ENCODE measurements around the gene MTHFD1L. TPM values are rescaled to one million over a fixed set of nuclear protein-coding genes. Genes with fewer than 3 reads are reported as not detected.

The MTHFD1L gene
- total and polyA plus RNA-seq, 2 of the 4 experiments (the other 2 are of a cell fraction), result 43.5 to 53.2 TPM

DNA sequence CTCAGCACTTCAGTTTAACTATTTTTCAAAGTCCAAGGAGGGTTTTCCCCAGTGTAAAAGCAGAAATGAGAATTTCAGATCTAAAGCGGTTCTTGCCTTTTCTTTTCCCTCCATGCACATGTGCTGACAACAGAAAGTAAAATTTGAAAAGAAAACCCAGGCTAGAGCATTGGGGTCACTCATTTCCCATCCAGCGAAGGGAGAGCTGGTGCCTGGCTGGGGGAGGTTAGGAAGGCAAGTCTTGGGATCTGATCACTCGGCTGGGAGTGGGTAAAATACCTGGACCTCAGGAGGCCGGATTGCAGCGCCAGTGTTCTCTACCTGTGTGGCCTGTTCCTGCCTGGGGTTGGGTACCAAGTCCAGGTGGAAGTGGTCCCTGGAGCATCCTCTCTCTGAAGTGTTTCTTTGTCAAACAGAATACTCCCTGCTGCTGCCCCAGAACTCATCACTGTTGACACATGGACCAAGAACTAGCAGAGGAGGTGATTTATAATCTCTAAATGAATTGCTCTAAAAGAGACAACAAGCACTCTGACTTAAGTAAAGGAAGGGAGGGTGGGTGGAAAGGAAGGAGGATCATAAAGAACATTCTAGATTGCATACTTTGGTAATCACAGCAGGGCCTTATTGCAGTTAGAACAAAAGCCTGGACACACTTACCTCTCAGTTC is 136.0 kb downstream of the MTHFD1L start:
- H3K23ac ChIP-seq (ENCODE audit: low read depth, low read length), result 0 out of 2 replicates have a peak overlapping the region, but pooled peaks have one; percentile 12
- DNase-seq (no peak), ATAC-seq (ENCODE audit: low read depth) (no peak)
- no TSS peak for BruUV-seq (replicated peaks)
- peak overlapping the region; percentile 24; the same call in 1 of the 2 replicates for H2AK5ac ChIP-seq (ENCODE audit: low read depth, low read length)
- no peak overlapping the region; the same call in 1 of the 2 replicates for H4K91ac ChIP-seq (ENCODE audit: insufficient read depth, low read depth, low read length)
- H3K9me3 ChIP-seq (ENCODE audit: control insufficient read depth, insufficient read depth, low read length), result no peaks in the 10 kb centered on the region
- intact Hi-C loops (cut with micrococcal nuclease) (no loop called here), dilution Hi-C loops (cut with HindIII; ENCODE audit: low sequenced_read_pairs, unreplicated experiment) (no loop called here), in situ Hi-C loops (cut with MboI; ENCODE audit: low sequenced_read_pairs) (no loop called here)
- no peak overlapping the region for H2AFZ ChIP-seq (replicated peaks; ENCODE audit: low read length, poor library complexity)
- peaks cover 17 to 45% of the 10 kb centered on the region in 2 experiments for H3K79me1 ChIP-seq (ENCODE audit: low read depth in 1 of 2, low read length in 2 of 2)
- H3K14ac ChIP-seq (replicated peaks; ENCODE audit: low read depth, low read length), result no peak overlapping the region
- 0 out of 2 replicates have a peak overlapping the region, but pooled peaks have one; percentile 15 for H4K5ac ChIP-seq (ENCODE audit: low read depth, low read length)
- H3K4me1 ChIP-seq (ENCODE audit: control insufficient read depth, insufficient read depth, low read length), result peaks cover 28% of the 10 kb centered on the region
- H4K20me1 ChIP-seq (ENCODE audit: insufficient read depth, low read length), result no peaks in the 10 kb centered on the region
- no peak overlapping the region for H2BK20ac ChIP-seq (ENCODE audit: low read depth, low read length)
- no peak overlapping the region for H3K4ac ChIP-seq (ENCODE audit: low read depth, low read length)
- no peak overlapping the region for H3K18ac ChIP-seq (ENCODE audit: low read depth, low read length)
- no peak overlapping the region for H2BK120ac ChIP-seq (ENCODE audit: low read depth, low read length)
- no peak overlapping the region for H3K4me2 ChIP-seq (ENCODE audit: low read depth, low read length)
- no peak overlapping the region for H2BK5ac ChIP-seq (ENCODE audit: low read depth, low read length, poor library complexity, severe bottlenecking)
- H2AK9ac ChIP-seq (replicated peaks; ENCODE audit: low read depth, low read length, poor library complexity), result peak overlapping the region; percentile 16
- CTCF ChIA-PET, result interaction anchor here (0.9 to 1.6 kb wide), 2 partner anchors 13 to 323 kb away, joined by 3 to 5 read pairs; no protein-coding TSS in a partner anchor
- no peak overlapping the region for H3K4me3 ChIP-seq (ENCODE audit: insufficient read depth, low read depth, low read length)
- H3K56ac ChIP-seq (ENCODE audit: extremely low read depth, insufficient read depth, low read length), result no peak overlapping the region
- WGBS, 2 experiments (ENCODE audit: extremely low coverage in 2 of 2, insufficient read length in 1 of 2), result no CpG with 5 or more reads among the region's 5 CpGs
- H3K9ac ChIP-seq (ENCODE audit: low read depth, low read length), result no peak overlapping the region
- peaks cover 21% of the 10 kb centered on the region for H3K9me1 ChIP-seq (ENCODE audit: insufficient read depth, low read length)
- POLR2A ChIA-PET (ENCODE audit: unreplicated experiment), result interaction anchor here (0.6 kb wide), 1 partner anchor 22 kb away, joined by 20 read pairs; no protein-coding TSS in a partner anchor
- peaks cover 9% of the 10 kb centered on the region for H3K36me3 ChIP-seq (ENCODE audit: control insufficient read depth, insufficient read depth, low read length)
- no peak overlapping the region for H2BK15ac ChIP-seq (ENCODE audit: low read depth, low read length)
- no peaks in the 10 kb centered on the region for H3K27me3 ChIP-seq (ENCODE audit: control insufficient read depth, insufficient read depth, low read length)
- H3K27ac ChIP-seq (ENCODE audit: insufficient read depth, low read length), result peak overlapping the region; percentile 24; the same call in 1 of the 2 replicates
- H4K8ac ChIP-seq (ENCODE audit: low read depth in 2 of 2, low read length in 2 of 2), result no peak overlapping the region
- TF ChIP-seq RCOR1 (IDR thresholded peaks at IDR 0.05; ENCODE audit: insufficient replicate concordance, low read length), result no peak
- no peak for TF ChIP-seq CHD1 (IDR thresholded peaks at IDR 0.05; ENCODE audit: low read depth, low read length)
- TF ChIP-seq, protein P1, sequence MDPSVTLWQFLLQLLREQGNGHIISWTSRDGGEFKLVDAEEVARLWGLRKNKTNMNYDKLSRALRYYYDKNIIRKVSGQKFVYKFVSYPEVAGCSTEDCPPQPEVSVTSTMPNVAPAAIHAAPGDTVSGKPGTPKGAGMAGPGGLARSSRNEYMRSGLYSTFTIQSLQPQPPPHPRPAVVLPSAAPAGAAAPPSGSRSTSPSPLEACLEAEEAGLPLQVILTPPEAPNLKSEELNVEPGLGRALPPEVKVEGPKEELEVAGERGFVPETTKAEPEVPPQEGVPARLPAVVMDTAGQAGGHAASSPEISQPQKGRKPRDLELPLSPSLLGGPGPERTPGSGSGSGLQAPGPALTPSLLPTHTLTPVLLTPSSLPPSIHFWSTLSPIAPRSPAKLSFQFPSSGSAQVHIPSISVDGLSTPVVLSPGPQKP (IDR thresholded peaks at IDR 0.05; ENCODE audit: borderline replicate concordance, low read depth, low read length), result no peak
- no peak for TF ChIP-seq POLR2A (IDR thresholded peaks at IDR 0.05; ENCODE audit: low read depth, low read length)
- no peak for TF ChIP-seq SMC3 (IDR thresholded peaks at IDR 0.05; ENCODE audit: low read depth, low read length)
- TF ChIP-seq MXI1 (IDR thresholded peaks at IDR 0.05; ENCODE audit: borderline replicate concordance, low read depth, low read length), result no peak
- no peak for TF ChIP-seq MAZ (IDR thresholded peaks at IDR 0.05; ENCODE audit: borderline replicate concordance, low read depth, low read length)
- TF ChIP-seq FOS (IDR thresholded peaks at IDR 0.05; ENCODE audit: low read depth, low read length), result no peak
- TF ChIP-seq CTCF (conservative IDR thresholded peaks at IDR 0.05; ENCODE audit: low read depth, low read length), result no peak
- no peak for TF ChIP-seq MAFK (IDR thresholded peaks at IDR 0.05; ENCODE audit: low read depth, low read length)
- TF ChIP-seq RFX5 (IDR thresholded peaks at IDR 0.05; ENCODE audit: low read depth, low read length), result no peak
- TF ChIP-seq CEBPB (IDR thresholded peaks at IDR 0.05; ENCODE audit: low read depth, low read length), result no peak
- TF ChIP-seq BHLHE40 (IDR thresholded peaks at IDR 0.05; ENCODE audit: low read depth, low read length), result no peak
- no peak for TF ChIP-seq USF2 (IDR thresholded peaks at IDR 0.05; ENCODE audit: low read depth, low read length)
- no peak for TF ChIP-seq NFE2L2 (IDR thresholded peaks at IDR 0.05; ENCODE audit: low read depth, low read length)
